Subcutaneous adipose tissue (tissue), 4 donors: ENCODE results near the gene CCDC80. TPM values are rescaled to one million over a fixed set of nuclear protein-coding genes. Genes with fewer than 3 reads are reported as not detected.

Source experiments
- CTCF ChIP-seq: fragments of 450-650 bp; IDR thresholded peaks from one replicate; pipeline ENCODE4 v1.5.1; 2016; ENCODE audit warnings: low read depth, mild to moderate bottlenecking, control low read depth, antibody characterized with exemption, moderate library complexity
- total RNA-seq, 4 donors: library from RNA; depleted of rRNA; stranded (reverse); fragments of >200 nt; gene quantifications; one replicate each; pipeline ENCODE4 v1.1.0, GENCODE V29; 2016

The CCDC80 gene
- total RNA-seq, 4 donors from 2014 or later = 50.3 to 260 (median 122) TPM

- no peak for TF ChIP-seq CTCF
Observed at GRCh38 chr3:112602217-112602838, 38.6 kb downstream of the CCDC80 start.

GRCh38 chr3:112598731-112599130 is 42.2 kb downstream of the CCDC80 start:
- TF ChIP-seq CTCF = no peak

GRCh38 chr3:112597945-112598344 is 43.0 kb downstream of the CCDC80 start:
- TF ChIP-seq CTCF = no peak

- TF ChIP-seq CTCF = no peak
Observed at GRCh38 chr3:112594856-112595255, 46.1 kb downstream of the CCDC80 start.

GRCh38 chr3:112593258-112593657 is 47.7 kb downstream of the CCDC80 start:
- no peak for TF ChIP-seq CTCF

- TF ChIP-seq CTCF = no peak
Observed at GRCh38 chr3:112587336-112587735, 53.6 kb downstream of the CCDC80 start.

- TF ChIP-seq CTCF = no peak
Observed at GRCh38 chr3:112585782-112586181, 55.2 kb downstream of the CCDC80 start.
